GM23248 (cell line): ENCODE results near the gene PGAP3. TPM values are rescaled to one million over a fixed set of nuclear protein-coding genes. Genes with fewer than 3 reads are reported as not detected.
A peak's percentile ranks its signal among the peaks of the same experiment; 100 is the strongest.

Experiments used
- DNase-seq: peaks from one replicate; pipeline ENCODE4 v3.0.0-alpha.2; 2015
- H2AFZ ChIP-seq: fragments of 200-600 bp; sonication (generic); 2 replicates; pipeline ENCODE4 v1.6.1; 2016; ENCODE audit warnings: antibody characterized with exemption
- H3F3A ChIP-seq: fragments of 200-600 bp; sonication (generic); 2 replicates; pipeline ENCODE4 v1.6.1; 2016; ENCODE audit warnings: mild to moderate bottlenecking, antibody characterized with exemption, mixed run types; ENCODE audit not compliant: insufficient read depth
- H3K27ac ChIP-seq: fragments of 200-600 bp; sonication (generic); 2 replicates; pipeline ENCODE4 v1.5.1; 2016; ENCODE audit warnings: mild to moderate bottlenecking
- H3K27me3 ChIP-seq: fragments of 200-600 bp; sonication (generic); replicated peaks from 2 replicates; pipeline ENCODE4 v1.6.1; 2016; ENCODE audit warnings: mild to moderate bottlenecking; ENCODE audit not compliant: insufficient read depth
- H3K36me3 ChIP-seq: fragments of 200-600 bp; sonication (generic); 2 replicates; pipeline ENCODE4 v1.6.1; 2016; ENCODE audit warnings: low read depth, mild to moderate bottlenecking
- H3K4me1 ChIP-seq: fragments of 200-600 bp; sonication (generic); 2 replicates; pipeline ENCODE4 v1.6.1; 2016; ENCODE audit warnings: mild to moderate bottlenecking; ENCODE audit not compliant: insufficient read depth
- H3K4me2 ChIP-seq: fragments of 200-600 bp; sonication (generic); one replicate; pipeline ENCODE4 v1.6.1; 2016; ENCODE audit warnings: mild to moderate bottlenecking; ENCODE audit not compliant: unreplicated experiment
- H3K4me3 ChIP-seq: fragments of 200-600 bp; sonication (generic); 2 replicates; pipeline ENCODE4 v1.5.1; 2016; ENCODE audit warnings: mild to moderate bottlenecking
- H3K79me2 ChIP-seq: fragments of 200-600 bp; sonication (generic); 2 replicates; pipeline ENCODE4 v1.6.1; 2016; ENCODE audit warnings: mild to moderate bottlenecking; ENCODE audit not compliant: insufficient read depth
- H3K9ac ChIP-seq: fragments of 200-600 bp; sonication (generic); 2 replicates; pipeline ENCODE4 v1.6.1; 2016; ENCODE audit warnings: mild to moderate bottlenecking
- H3K9me2 ChIP-seq: fragments of 200-600 bp; sonication (generic); 2 replicates; pipeline ENCODE4 v1.6.1; 2016; ENCODE audit warnings: mixed run types, mild to moderate bottlenecking, moderate library complexity; ENCODE audit not compliant: insufficient read depth
- H3K9me3 ChIP-seq: fragments of 200-600 bp; sonication (generic); one replicate; pipeline ENCODE4 v1.6.1; 2017; ENCODE audit warnings: low read depth
- H4K20me1 ChIP-seq: fragments of 200-600 bp; sonication (generic); 2 replicates; pipeline ENCODE4 v1.6.0; 2016; ENCODE audit not compliant: insufficient read depth
- EZH2 ChIP-seq: fragments of 200-600 bp; sonication (generic); IDR thresholded peaks from 2 replicates; pipeline ENCODE4 v1.6.1; 2018; ENCODE audit warnings: antibody characterized with exemption, mild to moderate bottlenecking; ENCODE audit not compliant: insufficient read depth, poor library complexity, severe bottlenecking
- EZH2phosphoT487 ChIP-seq: fragments of 200-600 bp; sonication (generic); IDR thresholded peaks from 2 replicates; pipeline ENCODE4 v1.6.1; 2018; ENCODE audit warnings: antibody characterized with exemption, moderate library complexity, mild to moderate bottlenecking, low read depth; ENCODE audit not compliant: insufficient read depth
- WGBS, 2 experiments: methylation state at CpG; one replicate each; pipeline ENCODE4 v1.1.6; 2015 to 2017; ENCODE audit warnings: low lambda C conversion rate in 2 of 2, low coverage in 1 of 2; ENCODE audit errors: missing lambda C conversion rate in 2 of 2; 5-methylcytosine and 5-hydroxymethylcytosine counted together
- in situ Hi-C: fragments of 300-500 bp; cut with MboI; formaldehyde crosslinking; loops from 2 replicates; pipeline ENCODE4 v1.15.0; 2020
- polyA plus RNA-seq: library from polyadenylated mRNA; unstranded; fragments of >200 nt; fragmentation: Nextera tagmentation; extraction: Ambion mirVana; gene quantifications from 2 replicates; pipeline ENCODE4 v1.2.1, GENCODE V29; 2016
- total RNA-seq: library from RNA; depleted of rRNA; stranded (reverse); fragments of >200 nt; shearing (Covaris generic); gene quantifications from 2 replicates; pipeline ENCODE4 v1.2.3, GENCODE V29; 2014

PGAP3 gene
- total and polyA plus RNA-seq, 2 experiments from 2014 or later, result 10.6 to 14.2 TPM

GRCh38 chr17:39705786-39706348 lies 18.0 kb upstream of the PGAP3 start:
- Histone ChIP-seq H3K36me3 (no peaks in the 10 kb centered on the region; the same call in 1 of the 2 replicates), H3K27me3 (no peaks in the 10 kb centered on the region), H3K9me3 (no peaks in the 10 kb centered on the region), H3K4me3 (no peak overlapping the region), H3K9me2 (no peaks in the 10 kb centered on the region), H3K79me2 (peaks cover 54% of the 10 kb centered on the region), H2AFZ (no peak overlapping the region), H4K20me1 (no peaks in the 10 kb centered on the region), H3K27ac (no peak overlapping the region), H3K4me2 (no peak overlapping the region), H3F3A (no peaks in the 10 kb centered on the region), H3K9ac (no peak overlapping the region), H3K4me1 (peaks cover 6% of the 10 kb centered on the region)
- DNase-seq, result no peak
- in situ Hi-C loops, result no loop called here
- TF ChIP-seq EZH2 (no peak), EZH2phosphoT487 (no peak)
- 83 to 89% methylated on average over 12 of the region's 12 CpGs for WGBS, 2 experiments

- peak; percentile 51 for DNase-seq
- no peak overlapping the region for H3K9ac ChIP-seq
These were observed 17.1 kb upstream of the PGAP3 start for GRCh38 chr17:39704821-39705551.

GRCh38 chr17:39703913-39704312 lies 16.1 kb upstream of the PGAP3 start:
- Histone ChIP-seq H2AFZ (no peak overlapping the region), H3K4me3 (no peak overlapping the region), H3K27me3 (no peaks in the 10 kb centered on the region), H3F3A (no peaks in the 10 kb centered on the region), H3K4me2 (no peak overlapping the region), H3K36me3 (no peaks in the 10 kb centered on the region; the same call in 1 of the 2 replicates), H3K9ac (no peak overlapping the region), H3K79me2 (peaks cover 73% of the 10 kb centered on the region), H3K27ac (no peak overlapping the region), H3K9me2 (no peaks in the 10 kb centered on the region), H3K4me1 (peaks cover 11% of the 10 kb centered on the region), H3K9me3 (no peaks in the 10 kb centered on the region), H4K20me1 (no peaks in the 10 kb centered on the region)
- TF ChIP-seq EZH2 (no peak), EZH2phosphoT487 (no peak)
- in situ Hi-C loops, result no loop called here
- 88 to 97% methylated on average over 5 of the region's 5 CpGs for WGBS, 2 experiments
- DNase-seq, result no peak

More at GRCh38 chr17:39704821-39705551, 17.1 kb upstream of the PGAP3 start:
- Histone ChIP-seq H2AFZ (no peak overlapping the region), H3K4me1 (peaks cover 6% of the 10 kb centered on the region), H3K4me2 (no peak overlapping the region), H3F3A (no peaks in the 10 kb centered on the region), H3K4me3 (no peak overlapping the region), H3K36me3 (no peaks in the 10 kb centered on the region; the same call in 1 of the 2 replicates), H3K27ac (no peak overlapping the region), H3K9me3 (no peaks in the 10 kb centered on the region), H3K79me2 (peaks cover 63% of the 10 kb centered on the region), H4K20me1 (no peaks in the 10 kb centered on the region), H3K27me3 (no peaks in the 10 kb centered on the region), H3K9me2 (no peaks in the 10 kb centered on the region)
- TF ChIP-seq EZH2phosphoT487 (no peak), EZH2 (no peak)
- WGBS, 2 experiments, result 66 to 68% methylated on average over 11 of the region's 11 CpGs
- in situ Hi-C loops, result no loop called here

DNA sequence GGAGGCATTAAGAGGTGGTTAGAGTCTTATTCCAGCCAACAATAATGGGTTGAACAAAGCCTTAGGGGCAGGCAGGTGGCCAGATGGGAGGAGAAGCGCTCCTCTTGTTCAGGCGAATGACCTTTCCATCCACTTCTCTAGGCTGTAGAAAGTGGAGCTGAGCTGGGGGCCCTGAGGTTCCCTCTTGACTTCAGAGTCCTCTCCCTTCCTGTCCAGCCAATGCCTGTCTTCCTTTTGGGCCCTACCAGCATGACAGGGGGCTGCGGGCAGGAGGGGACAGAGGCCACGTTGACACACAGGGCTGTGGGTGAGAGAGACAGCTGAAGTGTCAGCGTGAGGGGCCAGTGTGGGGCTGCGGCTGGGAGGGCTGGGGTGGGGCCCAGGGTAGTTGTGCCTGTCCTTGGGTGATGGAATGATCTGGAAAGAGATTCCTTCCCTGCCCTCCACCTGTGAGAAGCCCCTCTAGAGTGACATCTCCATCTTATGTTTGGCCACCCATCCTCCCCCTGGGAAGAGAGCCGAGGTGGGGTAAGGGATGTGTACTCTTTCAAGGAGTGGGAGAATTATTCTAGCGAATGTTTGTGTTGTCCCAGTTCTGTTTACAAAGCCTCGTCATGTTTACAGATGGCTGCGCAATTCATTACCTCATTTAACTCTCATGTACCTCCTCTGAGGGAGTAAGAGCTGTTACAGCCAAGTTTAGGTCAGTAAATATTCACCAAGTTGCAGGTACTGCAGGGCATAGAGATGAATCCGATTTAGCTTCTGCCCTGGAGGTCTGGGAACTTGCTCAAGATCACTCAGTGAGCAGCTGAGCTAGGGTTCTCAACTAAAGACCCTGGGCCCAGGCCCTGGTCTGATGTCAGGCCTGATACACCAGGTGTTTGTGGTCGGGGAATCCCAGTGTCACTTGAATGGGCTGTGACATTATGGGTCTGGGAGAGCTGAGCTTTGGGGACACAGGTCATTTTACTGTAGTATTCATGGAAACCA lies 15.3 kb upstream of the PGAP3 start:
- TF ChIP-seq EZH2phosphoT487 (no peak), EZH2 (no peak)
- 69 to 73% methylated on average over 12 of the region's 12 CpGs for WGBS, 2 experiments
- Histone ChIP-seq H3K9me3 (no peaks in the 10 kb centered on the region), H3K9ac (no peak overlapping the region), H3F3A (no peaks in the 10 kb centered on the region), H3K4me2 (no peak overlapping the region), H3K4me1 (peaks cover 11% of the 10 kb centered on the region), H3K79me2 (peaks cover 74% of the 10 kb centered on the region), H3K27ac (no peak overlapping the region), H3K9me2 (no peaks in the 10 kb centered on the region), H3K27me3 (no peaks in the 10 kb centered on the region), H4K20me1 (no peaks in the 10 kb centered on the region), H3K4me3 (no peak overlapping the region), H2AFZ (no peak overlapping the region), H3K36me3 (no peaks in the 10 kb centered on the region; the same call in 1 of the 2 replicates)
- no peak for DNase-seq
- in situ Hi-C loops, result no loop called here
